ENCODE data around the gene TAX1BP3. TPM values are rescaled to one million over a fixed set of nuclear protein-coding genes. Genes with fewer than 3 reads are reported as not detected.
"Not testable (repeated sequence)": the region's sequence is repeated elsewhere in the genome, so short reads cannot be mapped to it uniquely, and the experiment has no call there.

TAX1BP3 gene
- 100 to 1,000 TPM; 148 to 195 TPM for total RNA-seq

- intact Hi-C loops (cut with DNase I) = no loop called here
Observed at GRCh38 chr17:3668279-3669084, at the start of gene TAX1BP3, which contains the start of gene EMC6. Gene TAX1BP3, minus strand, starts transcription at chr17:3668578. Its CDS starts 52 bp downstream, at chr17:3668526. Gene EMC6, plus strand, starts transcription at chr17:3668812. Its CDS starts 335 bp downstream, at chr17:3669147.

GRCh38 chr17:3715296-3715695 lies 46.9 kb upstream of the TAX1BP3 start:
- Histone ChIP-seq H3K4me3 (no peak overlapping the region), H3K9me3 (no peaks in the 10 kb centered on the region), H3K9ac (ENCODE audit: low read depth in 2 of 2, low read length in 2 of 2) (no peak overlapping the region), H3K27me3 (no peaks in the 10 kb centered on the region), H3K36me3 (no peaks in the 10 kb centered on the region), H3K27ac (no peak overlapping the region), H3K4me1 (no peaks in the 10 kb centered on the region)
- intact Hi-C loops (cut with DNase I) = no loop called here
- DNase-seq = no peak
- no peak for TF ChIP-seq CTCF (IDR thresholded peaks at IDR 0.05)

More at GRCh38 chr17:3668279-3669084, at the start of gene TAX1BP3, which contains the start of gene EMC6:
- H3K27ac ChIP-seq = peak within 1 kb of the TSS; percentile 97
- peaks cover 14% of the 10 kb centered on the region for H3K4me1 ChIP-seq
- DNase-seq = peak; percentile 99
- peak within 1 kb of the TSS; percentile 93 to 99 for H3K9ac ChIP-seq (ENCODE audit: low read depth in 2 of 2, low read length in 2 of 2)
- peaks cover 7% of the 10 kb centered on the region for H3K36me3 ChIP-seq
- H3K4me3 ChIP-seq = peak within 1 kb of the TSS; percentile 92
- no peaks in the 10 kb centered on the region for H3K27me3 ChIP-seq
- H3K9me3 ChIP-seq = no peaks in the 10 kb centered on the region
- TF ChIP-seq CTCF (IDR thresholded peaks at IDR 0.05) = no peak

- H3K27ac ChIP-seq = no peak overlapping the region
Observed at GRCh38 chr17:3712811-3713463, 44.6 kb upstream of the TAX1BP3 start.

GRCh38 chr17:3710951-3711383 lies 42.6 kb upstream of the TAX1BP3 start:
- no peaks in the 10 kb centered on the region for H3K36me3 ChIP-seq
- H3K9me3 ChIP-seq = no peaks in the 10 kb centered on the region
- no peak overlapping the region for H3K4me3 ChIP-seq
- intact Hi-C loops (cut with DNase I) = no loop called here
- no peak for TF ChIP-seq CTCF (IDR thresholded peaks at IDR 0.05)
- peak overlapping the region; percentile 25 for H3K27ac ChIP-seq
- DNase-seq = no peak
- no peaks in the 10 kb centered on the region for H3K4me1 ChIP-seq
- no peak overlapping the region for H3K9ac ChIP-seq (ENCODE audit: low read depth in 2 of 2, low read length in 2 of 2)
- H3K27me3 ChIP-seq = no peaks in the 10 kb centered on the region

More at GRCh38 chr17:3712811-3713463, 44.6 kb upstream of the TAX1BP3 start:
- intact Hi-C loops (cut with DNase I) = no loop called here
- DNase-seq = no peak
- no peak for TF ChIP-seq CTCF (IDR thresholded peaks at IDR 0.05)
- H3K9me3 ChIP-seq = no peaks in the 10 kb centered on the region
- H3K4me1 ChIP-seq = no peaks in the 10 kb centered on the region
- no peak overlapping the region for H3K9ac ChIP-seq (ENCODE audit: low read depth in 2 of 2, low read length in 2 of 2)
- no peaks in the 10 kb centered on the region for H3K36me3 ChIP-seq
- no peaks in the 10 kb centered on the region for H3K27me3 ChIP-seq
- H3K4me3 ChIP-seq = no peak overlapping the region

- Histone ChIP-seq H3K4me1 (no peaks in the 10 kb centered on the region), H3K27ac (no peak overlapping the region), H3K9ac (ENCODE audit: low read depth in 2 of 2, low read length in 2 of 2) (no peak overlapping the region), H3K27me3 (no peaks in the 10 kb centered on the region), H3K36me3 (no peaks in the 10 kb centered on the region), H3K4me3 (no peak overlapping the region), H3K9me3 (no peaks in the 10 kb centered on the region)
- DNase-seq = no peak
- intact Hi-C loops (cut with DNase I) = no loop called here
- no peak for TF ChIP-seq CTCF (IDR thresholded peaks at IDR 0.05)
Observed at GRCh38 chr17:3708366-3708765, 40.0 kb upstream of the TAX1BP3 start.

GRCh38 chr17:3705718-3705984 lies 37.3 kb upstream of the TAX1BP3 start:
- H3K27me3 ChIP-seq; H3K9ac ChIP-seq (ENCODE audit: low read depth in 2 of 2, low read length in 2 of 2); intact Hi-C loops (cut with DNase I): not testable (repeated sequence)

More at GRCh38 chr17:3705718-3705984, 37.3 kb upstream of the TAX1BP3 start:
- H3K4me1 ChIP-seq, H3K4me3 ChIP-seq, H3K27ac ChIP-seq, DNase-seq, H3K9me3 ChIP-seq, H3K36me3 ChIP-seq: not testable (repeated sequence)

All from colonic mucosa (tissue), 4 donors.